Inferior parietal cortex (tissue), 1 donor: Measurements from ENCODE around the gene IRF2BP2.

ENCODE experiments used
- DNase-seq: peaks from one replicate; pipeline ENCODE4 v3.0.0-alpha.2; 2016; ENCODE audit errors: extremely low spot score

IRF2BP2 gene

GRCh38 chr1:234613128-234613875, 3.3 kb upstream of the IRF2BP2 start:
- peak; percentile 72 for DNase-seq

DNA sequence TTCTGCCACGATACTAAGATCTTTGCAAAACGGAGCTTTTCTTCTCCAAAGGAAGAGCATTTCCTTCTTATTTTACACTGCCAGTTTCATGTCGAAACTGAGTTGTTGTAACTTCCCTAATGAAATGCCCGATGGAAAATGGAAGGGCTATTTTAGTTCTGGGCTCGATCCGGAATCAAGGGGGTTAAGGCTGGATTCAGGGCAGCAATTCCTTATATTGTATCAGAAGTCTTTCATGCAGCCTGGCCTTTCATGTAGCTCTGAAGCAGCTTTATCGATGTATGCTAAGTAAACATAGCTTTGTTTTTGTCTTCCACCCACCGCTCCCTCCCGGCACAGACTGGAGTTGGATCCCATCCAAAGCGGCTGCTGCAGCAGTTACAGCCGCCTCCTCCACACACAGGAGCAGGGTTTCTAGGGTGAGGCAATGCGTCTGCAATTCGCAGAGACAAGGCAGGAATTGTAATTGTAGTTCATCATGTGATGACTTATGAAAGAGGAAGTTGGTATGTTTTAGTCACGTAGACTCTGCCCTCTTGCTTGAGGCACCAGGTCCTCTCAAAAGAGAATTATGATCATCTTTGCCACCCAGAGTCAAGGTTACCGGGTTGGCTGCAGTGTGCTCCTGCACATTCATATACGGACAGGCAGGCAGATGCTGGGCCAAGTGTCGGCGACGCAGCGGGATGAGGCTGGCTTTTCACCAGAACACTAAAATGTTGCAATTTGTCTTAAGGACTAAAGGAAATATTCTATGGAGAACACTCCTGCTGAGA, 2.6 kb upstream of the IRF2BP2 start:
- DNase-seq: peak; percentile 95

GRCh38 chr1:234611847-234612351, 1.9 kb upstream of the IRF2BP2 start:
- DNase-seq: no peak

GRCh38 chr1:234611225-234611846, 1.4 kb upstream of the IRF2BP2 start:
- peak; percentile 67 for DNase-seq

- DNase-seq: peak; percentile 86
Observed at GRCh38 chr1:234610666-234611224, 767 bp upstream of the IRF2BP2 start.

DNA sequence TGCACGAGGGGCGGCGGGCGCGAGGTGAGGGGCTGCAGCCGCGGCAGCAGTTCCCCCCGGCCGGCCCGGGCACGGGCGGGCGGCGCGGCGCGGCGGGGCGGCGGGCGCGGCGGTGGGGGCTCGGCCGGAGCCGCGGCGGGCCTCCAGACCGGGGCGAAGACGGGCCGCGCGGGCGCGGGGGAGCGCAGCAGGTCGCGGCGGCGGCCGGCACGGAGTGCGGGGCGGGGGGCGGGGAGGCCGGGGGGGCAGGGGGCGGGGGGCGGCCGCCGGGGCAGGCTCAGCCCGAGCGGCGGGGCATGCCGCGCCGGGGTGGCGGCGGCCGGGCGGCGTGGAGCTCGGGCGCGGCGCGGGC, 311 bp downstream of the IRF2BP2 start:
- no peak for DNase-seq

DNA sequence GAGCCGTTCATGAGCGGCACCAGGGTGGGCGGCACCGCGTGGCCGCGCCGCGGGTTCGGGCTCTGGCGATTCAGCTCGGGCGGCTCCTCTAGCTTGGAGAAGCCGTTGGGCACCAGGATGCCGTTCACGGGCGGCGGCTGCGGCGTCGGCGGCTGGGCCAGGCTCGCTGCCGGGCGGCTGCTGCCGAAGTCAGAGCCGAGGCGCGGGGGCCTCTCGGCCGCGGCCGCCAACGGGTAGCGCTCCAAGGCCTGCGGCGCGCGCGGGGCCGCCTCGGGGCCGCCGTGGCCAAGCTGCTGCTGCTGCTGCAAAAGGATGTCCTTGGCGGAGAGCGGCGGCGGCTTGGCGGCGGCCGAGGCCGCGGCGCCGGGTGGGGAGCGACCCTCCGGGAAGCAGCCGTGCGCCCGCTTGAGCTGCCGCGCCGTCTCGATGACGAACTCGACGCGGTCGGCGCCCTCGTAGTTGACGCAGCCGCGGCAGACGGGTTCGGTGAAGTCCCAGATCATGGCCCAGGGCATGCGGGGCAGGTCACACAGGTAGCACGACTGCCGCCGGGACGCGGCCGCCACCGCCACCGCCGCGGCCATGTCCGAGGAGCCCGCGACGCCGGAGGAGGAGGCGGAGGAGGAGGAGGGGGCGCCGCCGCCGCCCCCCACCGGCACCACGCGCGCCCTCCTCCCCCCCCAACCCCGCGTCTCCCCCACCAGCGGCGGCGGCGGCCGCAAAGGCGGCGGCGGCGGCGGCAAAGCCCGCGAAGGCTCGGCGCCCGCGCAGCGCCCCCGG, 877 bp downstream of the IRF2BP2 start:
- DNase-seq: no peak

DNA sequence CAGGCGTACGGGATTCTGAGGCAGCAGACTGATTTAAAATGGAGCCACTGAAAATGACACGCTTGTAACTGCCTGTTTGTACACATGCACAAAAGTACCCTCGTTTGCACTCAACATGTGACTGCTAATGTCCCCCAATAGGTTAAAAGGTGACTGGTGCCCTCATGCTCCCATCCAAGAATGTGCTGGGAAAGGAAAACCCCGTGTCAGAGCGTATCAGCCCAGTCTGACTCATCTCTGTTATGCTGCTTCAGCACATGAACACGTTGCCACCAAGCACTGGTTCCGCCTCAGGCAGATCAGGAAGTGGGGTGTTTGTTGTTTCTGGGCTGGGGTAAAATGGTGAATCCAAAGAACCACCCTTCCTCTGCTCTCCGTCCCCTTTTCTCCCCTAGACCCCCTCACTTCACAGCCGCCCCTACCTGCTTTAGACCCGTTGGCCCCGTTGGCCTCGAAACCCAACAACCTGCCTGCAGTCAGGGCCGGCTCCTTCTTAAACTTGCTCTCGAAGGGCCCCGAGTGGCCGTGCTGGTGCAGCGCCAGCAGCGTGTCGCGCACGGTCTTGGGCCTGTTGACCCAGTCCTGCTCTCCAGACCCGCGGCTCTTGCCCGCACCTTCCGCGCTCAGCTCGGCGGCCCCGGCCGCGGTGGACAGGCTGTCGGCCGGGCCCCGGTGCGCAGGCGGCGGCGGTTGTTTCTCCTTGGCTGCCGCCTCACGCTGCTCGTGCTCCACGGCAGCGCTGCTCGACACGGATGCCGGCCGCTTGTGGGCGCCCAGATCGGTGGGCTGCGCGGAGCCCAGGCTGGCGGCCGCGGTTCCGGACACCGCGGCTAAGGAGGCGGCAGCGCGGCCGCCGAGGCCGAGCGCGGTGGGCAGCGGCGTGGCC, 1.7 kb downstream of the IRF2BP2 start:
- peak; percentile 81 for DNase-seq

DNA sequence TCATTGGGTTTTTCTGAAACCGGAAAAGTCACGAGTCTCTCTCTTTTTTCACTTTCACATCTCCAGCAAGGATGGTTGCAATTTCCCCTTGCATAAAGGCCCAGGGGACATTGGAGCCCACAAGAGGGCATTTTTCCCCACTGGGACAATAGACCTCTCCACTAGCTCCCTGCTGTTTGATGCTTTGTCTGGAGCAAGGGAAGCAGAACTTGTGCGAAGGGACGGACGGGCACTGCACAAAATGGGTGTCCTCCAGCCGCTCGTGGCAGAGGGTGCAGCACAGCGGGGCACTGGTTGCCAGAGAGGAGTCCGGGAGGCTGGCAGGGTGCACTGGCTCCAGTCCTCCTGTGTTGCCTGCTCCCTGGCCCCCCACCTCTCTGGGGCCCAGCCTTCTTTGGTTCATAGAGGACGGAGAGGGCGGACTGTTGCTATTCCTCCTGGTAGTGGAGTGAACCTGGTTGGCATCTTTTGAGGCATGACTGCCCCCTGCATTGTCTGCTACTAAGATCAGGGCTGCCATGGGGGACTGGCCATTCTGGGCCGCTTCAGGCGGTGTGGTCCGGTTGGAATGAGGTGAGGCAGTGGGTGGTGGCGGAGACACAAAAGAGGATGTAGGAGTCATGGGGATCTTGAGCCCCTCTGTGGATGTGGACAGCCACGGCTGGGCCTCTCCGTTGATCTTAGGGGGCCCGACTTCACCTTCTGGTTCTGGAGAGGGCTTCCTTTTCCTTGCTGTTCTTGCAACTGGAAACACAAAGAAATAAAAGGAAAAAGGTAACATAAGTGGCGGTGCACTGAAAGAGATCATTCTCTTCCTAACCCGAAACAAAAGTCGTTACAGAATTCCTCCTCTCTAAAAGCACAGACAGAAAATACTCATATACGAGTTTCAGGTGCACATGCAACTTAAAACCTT, 2.6 kb downstream of the IRF2BP2 start:
- peak; percentile 72 for DNase-seq

DNA sequence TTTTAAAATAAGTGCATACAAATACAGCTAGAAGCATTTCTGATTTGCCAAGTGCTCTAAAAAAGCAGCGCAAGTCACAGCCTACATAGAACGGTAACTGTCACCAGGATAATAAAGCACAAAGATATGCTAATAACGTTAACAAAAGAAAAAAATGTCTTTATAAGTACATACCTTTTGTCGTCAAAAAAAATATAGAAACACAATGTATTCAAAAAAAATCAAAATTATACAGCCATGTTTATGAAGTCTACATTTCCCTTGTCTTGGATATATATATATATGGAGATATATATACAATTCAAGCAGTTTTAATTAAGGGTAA, 3.2 kb downstream of the IRF2BP2 start:
- peak; percentile 36 for DNase-seq

GRCh38 chr1:234605983-234606783, 3.8 kb downstream of the IRF2BP2 start:
- peak; percentile 74 for DNase-seq

DNA sequence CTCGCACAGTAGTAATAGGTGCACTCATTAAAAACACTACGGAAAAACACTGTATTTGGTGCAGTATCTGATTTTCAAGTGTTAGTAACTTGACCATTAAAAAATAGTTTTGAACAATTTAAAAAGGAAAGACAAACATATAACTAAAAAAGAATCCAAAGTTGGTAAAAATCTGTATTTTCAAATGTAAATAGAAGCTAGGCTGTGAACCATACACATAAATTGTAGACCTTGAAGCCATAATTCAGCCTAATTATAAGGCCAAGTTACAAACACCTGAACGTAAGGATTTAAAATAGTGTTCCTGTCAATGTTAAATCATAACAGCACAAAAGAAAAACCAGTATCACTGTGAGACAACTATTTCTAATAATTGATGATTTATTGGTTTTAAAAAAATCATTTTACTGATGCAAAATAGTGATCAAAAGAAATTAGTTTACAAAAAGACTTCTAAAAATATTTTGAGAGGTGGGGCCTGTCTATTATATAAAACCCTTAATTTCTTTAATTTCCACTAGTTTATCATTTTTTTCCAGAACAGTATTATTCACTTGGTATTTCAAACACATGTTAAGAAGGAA, 4.5 kb downstream of the IRF2BP2 start:
- DNase-seq: peak; percentile 59

DNA sequence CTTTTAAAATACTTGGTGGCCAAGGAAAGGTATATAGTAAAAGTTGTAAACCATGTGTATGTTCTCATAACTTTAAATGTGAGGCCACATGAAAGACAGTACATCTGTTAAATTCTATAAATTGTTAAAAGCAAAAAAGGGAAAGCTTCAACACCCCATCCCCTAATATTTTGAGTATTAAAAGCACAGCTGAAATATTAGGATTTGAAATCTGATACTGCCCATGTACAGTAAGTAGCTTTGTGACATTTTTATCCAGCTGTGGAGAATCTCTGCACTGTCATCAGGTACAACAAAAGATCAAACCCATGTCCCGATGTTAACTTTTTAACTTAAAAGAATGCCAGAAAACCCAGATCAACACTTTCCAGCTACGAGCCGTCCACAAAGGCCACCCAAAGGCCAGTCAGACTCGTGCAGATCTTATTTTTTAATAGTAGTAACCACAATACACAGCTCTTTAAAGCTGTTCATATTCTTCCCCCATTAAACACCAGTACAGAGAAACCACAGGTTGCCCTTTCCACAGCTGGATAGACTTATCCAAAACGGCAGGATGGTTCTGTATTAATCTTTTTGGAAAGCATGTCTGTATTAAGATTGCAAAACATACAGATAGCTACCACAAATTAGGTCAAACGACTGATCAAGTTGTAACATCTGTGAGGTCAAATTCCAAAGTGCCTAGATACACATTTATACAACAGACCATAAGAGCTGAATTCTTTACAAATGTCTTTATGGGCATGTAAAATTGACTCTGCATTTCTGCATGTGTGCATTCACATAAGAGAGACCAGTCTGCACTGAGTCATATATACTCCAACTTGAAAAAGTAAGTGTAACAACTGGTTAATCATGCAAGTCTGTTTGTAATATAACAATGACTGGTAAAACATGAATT, 5.2 kb downstream of the IRF2BP2 start:
- DNase-seq: peak; percentile 54

DNA sequence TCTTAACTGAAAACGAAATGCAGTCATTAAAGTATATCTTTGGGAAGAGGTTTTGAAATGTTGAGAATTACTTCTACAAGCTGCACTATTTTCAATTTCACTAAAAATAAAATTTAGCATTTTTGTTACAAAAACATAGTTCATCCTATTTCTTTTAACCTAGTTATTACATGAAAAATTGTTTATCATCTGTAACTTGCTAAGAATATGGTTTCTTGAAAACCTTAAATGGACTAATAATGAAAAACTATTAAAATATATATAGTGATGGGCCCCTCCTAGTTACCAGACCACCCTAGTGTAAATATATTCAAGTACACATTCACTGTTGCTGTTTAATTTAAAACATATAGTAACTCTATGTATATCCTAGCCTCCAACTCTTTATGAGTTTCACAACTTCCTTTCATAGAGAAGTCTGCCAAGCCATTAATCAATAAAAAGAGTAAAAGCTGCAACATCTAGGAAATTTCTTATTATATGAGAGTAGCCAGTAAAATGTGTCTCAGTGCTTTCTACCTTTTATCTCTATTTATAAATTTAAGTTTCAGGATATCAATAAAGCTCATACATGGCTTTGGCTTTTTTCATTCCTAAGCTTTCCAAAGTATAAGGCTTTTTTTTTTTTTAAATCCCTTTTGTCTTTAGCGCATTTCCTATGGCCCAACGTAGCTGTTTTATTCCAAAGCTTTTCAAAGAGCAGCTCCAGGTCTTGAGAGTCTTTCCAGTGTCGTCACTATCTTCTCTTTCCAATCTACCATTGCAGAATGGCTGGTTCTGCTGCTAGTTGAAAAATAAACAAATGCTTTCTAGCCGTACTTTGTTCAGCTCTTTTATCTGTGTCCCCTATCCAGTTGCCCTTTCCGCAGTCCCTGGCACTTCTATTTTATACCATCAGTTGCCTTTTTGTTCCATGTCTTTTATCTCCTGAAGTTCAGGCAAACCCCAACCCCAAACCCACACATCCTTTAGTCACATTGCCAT, 6.5 kb downstream of the IRF2BP2 start:
- peak; percentile 45 for DNase-seq

DNA sequence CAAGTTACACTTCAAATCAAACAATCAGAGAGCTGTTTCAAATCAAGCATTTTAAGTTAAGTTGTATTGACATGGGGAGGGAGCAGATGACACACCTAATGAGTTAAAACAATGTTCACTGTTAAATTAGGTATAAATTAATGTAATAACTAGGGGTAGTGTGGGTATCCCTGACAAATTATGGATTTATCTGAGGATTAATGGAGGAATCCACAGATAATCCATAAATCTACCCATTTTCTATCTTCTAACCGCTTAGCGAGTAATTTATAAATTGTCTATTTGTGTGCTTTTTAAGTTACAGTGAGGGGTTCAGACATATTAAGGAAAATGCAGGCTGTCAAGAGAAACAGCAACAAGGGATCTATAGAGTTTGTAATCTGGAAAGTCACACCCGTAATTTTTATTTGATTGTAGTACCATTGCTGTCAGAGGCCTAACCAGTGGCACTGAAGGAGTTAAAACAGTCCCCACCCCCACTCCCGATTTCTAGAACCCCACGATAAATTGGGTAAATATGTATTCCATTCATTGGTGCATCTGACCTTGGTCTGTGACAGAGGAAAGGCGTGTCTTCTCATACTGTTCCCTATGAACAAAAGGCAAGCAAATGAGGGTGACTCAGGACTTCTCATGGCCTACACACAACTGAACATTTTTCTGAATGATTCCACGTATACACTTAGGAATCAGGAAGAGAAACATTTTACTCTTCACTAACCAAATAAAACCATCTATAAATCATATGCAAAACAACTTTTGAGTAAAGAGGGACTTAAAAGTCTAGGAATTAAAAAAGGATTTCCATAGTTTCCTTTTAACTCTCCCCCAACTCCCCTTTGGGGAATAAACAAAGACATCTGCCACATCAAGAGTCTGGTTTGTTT, 7.4 kb downstream of the IRF2BP2 start:
- peak; percentile 73 for DNase-seq
